ENCODE data around the gene DQX1. TPM values are rescaled to one million over a fixed set of nuclear protein-coding genes. Genes with fewer than 3 reads are reported as not detected.

The DQX1 gene
- total RNA-seq, 1 experiment from 2014 or later: 1.3 TPM

DNA sequence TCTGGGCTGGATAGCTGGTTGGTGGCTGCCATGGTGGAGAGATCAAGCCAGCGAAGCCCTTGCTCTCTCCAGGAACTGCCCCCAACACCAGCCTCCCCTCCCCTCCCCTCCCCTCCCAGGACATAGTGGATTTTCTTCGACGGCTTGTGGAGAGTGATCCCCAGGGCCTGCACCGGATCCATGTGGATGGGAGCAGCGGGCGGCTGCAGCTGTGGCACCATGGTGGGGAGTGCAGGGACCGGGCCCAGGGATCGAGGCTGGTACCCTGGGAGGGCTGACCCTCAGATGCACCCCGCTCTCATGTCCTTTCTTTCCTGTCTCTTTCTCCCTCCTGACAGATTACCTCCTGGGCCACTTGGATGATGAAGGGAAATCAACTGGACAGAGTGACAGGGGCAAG lies 36.1 kb downstream of the DQX1 start (continued):
- TF ChIP-seq, protein P1, sequence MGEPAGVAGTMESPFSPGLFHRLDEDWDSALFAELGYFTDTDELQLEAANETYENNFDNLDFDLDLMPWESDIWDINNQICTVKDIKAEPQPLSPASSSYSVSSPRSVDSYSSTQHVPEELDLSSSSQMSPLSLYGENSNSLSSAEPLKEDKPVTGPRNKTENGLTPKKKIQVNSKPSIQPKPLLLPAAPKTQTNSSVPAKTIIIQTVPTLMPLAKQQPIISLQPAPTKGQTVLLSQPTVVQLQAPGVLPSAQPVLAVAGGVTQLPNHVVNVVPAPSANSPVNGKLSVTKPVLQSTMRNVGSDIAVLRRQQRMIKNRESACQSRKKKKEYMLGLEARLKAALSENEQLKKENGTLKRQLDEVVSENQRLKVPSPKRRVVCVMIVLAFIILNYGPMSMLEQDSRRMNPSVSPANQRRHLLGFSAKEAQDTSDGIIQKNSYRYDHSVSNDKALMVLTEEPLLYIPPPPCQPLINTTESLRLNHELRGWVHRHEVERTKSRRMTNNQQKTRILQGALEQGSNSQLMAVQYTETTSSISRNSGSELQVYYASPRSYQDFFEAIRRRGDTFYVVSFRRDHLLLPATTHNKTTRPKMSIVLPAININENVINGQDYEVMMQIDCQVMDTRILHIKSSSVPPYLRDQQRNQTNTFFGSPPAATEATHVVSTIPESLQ (CRISPR knock-in tag; IDR thresholded peaks at IDR 0.05): no peak
- TF ChIP-seq ETV6 (CRISPR knock-in tag; IDR thresholded peaks at IDR 0.05) (no peak), GABPB1 (CRISPR knock-in tag; IDR thresholded peaks at IDR 0.05) (no peak)

DNA sequence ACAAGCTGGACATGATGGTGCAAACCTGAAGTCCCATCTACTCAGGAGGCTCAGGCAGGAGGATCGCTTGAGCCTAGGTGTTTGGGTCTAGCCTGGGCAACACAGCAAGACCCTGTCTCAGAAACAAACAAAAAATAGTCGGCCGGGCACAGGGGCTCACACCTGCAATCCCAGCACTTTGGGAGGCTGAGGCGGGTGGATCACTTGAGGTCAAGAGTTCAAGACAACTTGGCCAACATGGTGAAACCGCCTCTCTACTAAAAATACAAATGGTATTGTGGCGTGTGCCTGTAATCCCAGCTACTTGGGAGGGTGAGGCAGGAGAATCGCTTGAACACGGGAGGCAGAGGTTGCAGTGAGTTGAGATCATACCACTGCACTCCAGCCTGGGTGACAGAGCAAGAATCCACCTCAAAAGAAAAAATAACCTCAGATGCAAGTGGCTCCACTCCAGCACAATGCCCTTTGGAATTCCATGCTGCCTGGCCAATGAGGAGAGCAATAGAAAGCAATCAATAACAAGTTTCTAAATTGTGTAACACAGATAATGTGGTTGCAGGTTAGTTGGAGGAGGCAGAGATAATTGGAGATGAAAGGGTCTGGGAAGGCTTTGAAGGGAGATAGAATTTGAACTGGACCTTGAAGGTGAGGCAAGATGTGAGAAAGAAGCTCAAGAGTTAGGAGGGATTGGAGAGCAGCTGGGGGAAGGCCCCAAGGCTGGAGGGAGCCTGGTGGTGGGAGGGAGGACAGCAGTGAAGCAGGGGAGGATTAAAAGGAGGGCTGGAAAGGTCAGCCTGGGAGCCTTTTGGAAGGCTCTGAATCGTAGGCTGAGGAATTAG lies 37.2 kb downstream of the DQX1 start:
- H3K27me3 Mint-ChIP-seq (ENCODE audit: low read depth): no peaks in the 10 kb centered on the region
- H3K9me3 Mint-ChIP-seq: no peaks in the 10 kb centered on the region
- TF ChIP-seq ZNF121 (CRISPR knock-in tag; IDR thresholded peaks at IDR 0.05) (0 out of 2 replicates have a peak, but pooled peaks have one; percentile 51), NR3C1 (CRISPR knock-in tag; conservative IDR thresholded peaks at IDR 0.05; ENCODE audit: low read depth) (no peak), GABPB1 (CRISPR knock-in tag; IDR thresholded peaks at IDR 0.05) (peak; percentile 56), MXD4 (CRISPR knock-in tag; IDR thresholded peaks at IDR 0.05; ENCODE audit: borderline replicate concordance) (no peak)
- TF ChIP-seq, protein P2, sequence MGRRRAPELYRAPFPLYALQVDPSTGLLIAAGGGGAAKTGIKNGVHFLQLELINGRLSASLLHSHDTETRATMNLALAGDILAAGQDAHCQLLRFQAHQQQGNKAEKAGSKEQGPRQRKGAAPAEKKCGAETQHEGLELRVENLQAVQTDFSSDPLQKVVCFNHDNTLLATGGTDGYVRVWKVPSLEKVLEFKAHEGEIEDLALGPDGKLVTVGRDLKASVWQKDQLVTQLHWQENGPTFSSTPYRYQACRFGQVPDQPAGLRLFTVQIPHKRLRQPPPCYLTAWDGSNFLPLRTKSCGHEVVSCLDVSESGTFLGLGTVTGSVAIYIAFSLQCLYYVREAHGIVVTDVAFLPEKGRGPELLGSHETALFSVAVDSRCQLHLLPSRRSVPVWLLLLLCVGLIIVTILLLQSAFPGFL (CRISPR knock-in tag; IDR thresholded peaks at IDR 0.05; ENCODE audit: borderline replicate concordance): 0 out of 2 replicates have a peak, but pooled peaks have one; percentile 57
- no peak for DNase-seq (ENCODE audit: low spot score)
- ChIA-PET CTCF (interaction anchor here (1.0 to 1.1 kb wide), 2 partner anchors 9 to 84 kb away, joined by 3 to 4 read pairs; no protein-coding TSS in a partner anchor), POLR2A (no interaction called here)
- no peak overlapping the region for H3K4me3 Mint-ChIP-seq
- peaks cover 45% of the 10 kb centered on the region for H3K36me3 Mint-ChIP-seq
- ATAC-seq: peak; percentile 38; the same call in 1 of the 2 replicates
- no peak overlapping the region for H3K27ac Mint-ChIP-seq
- no peaks in the 10 kb centered on the region for H3K4me1 Mint-ChIP-seq

DNA sequence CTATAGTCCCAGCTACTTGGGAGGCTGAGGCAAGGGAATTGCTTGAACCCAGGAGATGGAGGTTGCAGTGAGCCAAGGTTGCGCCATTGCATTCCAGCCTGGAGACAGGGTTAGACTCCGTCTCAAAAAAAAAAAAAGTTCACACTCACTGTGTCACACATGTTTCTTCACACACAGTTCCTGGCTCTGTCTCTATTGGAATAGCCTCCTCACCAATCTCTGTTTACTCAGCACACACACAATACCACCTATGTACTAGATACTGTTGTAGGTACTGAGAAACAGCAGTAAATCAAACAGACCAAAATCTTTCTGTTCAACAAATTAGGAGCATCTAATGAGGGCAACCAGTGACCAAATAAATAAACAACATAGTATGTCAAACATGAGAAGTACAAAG lies 39.9 kb downstream of the DQX1 start:
- Mint-ChIP-seq H3K4me1 (peaks cover 6% of the 10 kb centered on the region), H3K27ac (no peak overlapping the region), H3K27me3 (ENCODE audit: low read depth) (no peaks in the 10 kb centered on the region), H3K36me3 (peaks cover 24% of the 10 kb centered on the region), H3K4me3 (no peak overlapping the region), H3K9me3 (no peaks in the 10 kb centered on the region)
- CTCF ChIA-PET: no interaction called here
- DNase-seq (ENCODE audit: low spot score) (no peak), ATAC-seq (no peak)
- POLR2A ChIA-PET: no interaction called here
- TF ChIP-seq TEAD4 (CRISPR knock-in tag; IDR thresholded peaks at IDR 0.05) (no peak), ZNF138 (CRISPR knock-in tag; conservative IDR thresholded peaks at IDR 0.05) (no peak), ELF4 (CRISPR knock-in tag; IDR thresholded peaks at IDR 0.05; ENCODE audit: low read depth) (no peak), MYBL2 (CRISPR knock-in tag; IDR thresholded peaks at IDR 0.05) (no peak), ZNF263 (CRISPR knock-in tag; IDR thresholded peaks at IDR 0.05; ENCODE audit: low read depth) (no peak), IRF2 (CRISPR knock-in tag; IDR thresholded peaks at IDR 0.05; ENCODE audit: borderline replicate concordance, low read depth) (no peak), FOXK1 (CRISPR knock-in tag; IDR thresholded peaks at IDR 0.05) (no peak)
- TF ChIP-seq, protein P3, sequence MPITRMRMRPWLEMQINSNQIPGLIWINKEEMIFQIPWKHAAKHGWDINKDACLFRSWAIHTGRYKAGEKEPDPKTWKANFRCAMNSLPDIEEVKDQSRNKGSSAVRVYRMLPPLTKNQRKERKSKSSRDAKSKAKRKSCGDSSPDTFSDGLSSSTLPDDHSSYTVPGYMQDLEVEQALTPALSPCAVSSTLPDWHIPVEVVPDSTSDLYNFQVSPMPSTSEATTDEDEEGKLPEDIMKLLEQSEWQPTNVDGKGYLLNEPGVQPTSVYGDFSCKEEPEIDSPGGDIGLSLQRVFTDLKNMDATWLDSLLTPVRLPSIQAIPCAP (CRISPR knock-in tag; IDR thresholded peaks at IDR 0.05): no peak
- TF ChIP-seq, protein P4, sequence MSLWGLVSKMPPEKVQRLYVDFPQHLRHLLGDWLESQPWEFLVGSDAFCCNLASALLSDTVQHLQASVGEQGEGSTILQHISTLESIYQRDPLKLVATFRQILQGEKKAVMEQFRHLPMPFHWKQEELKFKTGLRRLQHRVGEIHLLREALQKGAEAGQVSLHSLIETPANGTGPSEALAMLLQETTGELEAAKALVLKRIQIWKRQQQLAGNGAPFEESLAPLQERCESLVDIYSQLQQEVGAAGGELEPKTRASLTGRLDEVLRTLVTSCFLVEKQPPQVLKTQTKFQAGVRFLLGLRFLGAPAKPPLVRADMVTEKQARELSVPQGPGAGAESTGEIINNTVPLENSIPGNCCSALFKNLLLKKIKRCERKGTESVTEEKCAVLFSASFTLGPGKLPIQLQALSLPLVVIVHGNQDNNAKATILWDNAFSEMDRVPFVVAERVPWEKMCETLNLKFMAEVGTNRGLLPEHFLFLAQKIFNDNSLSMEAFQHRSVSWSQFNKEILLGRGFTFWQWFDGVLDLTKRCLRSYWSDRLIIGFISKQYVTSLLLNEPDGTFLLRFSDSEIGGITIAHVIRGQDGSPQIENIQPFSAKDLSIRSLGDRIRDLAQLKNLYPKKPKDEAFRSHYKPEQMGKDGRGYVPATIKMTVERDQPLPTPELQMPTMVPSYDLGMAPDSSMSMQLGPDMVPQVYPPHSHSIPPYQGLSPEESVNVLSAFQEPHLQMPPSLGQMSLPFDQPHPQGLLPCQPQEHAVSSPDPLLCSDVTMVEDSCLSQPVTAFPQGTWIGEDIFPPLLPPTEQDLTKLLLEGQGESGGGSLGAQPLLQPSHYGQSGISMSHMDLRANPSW (CRISPR knock-in tag; conservative IDR thresholded peaks at IDR 0.05; ENCODE audit: low read depth): no peak
- TF ChIP-seq, protein P5, sequence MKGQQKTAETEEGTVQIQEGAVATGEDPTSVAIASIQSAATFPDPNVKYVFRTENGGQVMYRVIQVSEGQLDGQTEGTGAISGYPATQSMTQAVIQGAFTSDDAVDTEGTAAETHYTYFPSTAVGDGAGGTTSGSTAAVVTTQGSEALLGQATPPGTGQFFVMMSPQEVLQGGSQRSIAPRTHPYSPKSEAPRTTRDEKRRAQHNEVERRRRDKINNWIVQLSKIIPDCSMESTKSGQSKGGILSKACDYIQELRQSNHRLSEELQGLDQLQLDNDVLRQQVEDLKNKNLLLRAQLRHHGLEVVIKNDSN (CRISPR knock-in tag; IDR thresholded peaks at IDR 0.05): no peak
- TF ChIP-seq, protein P6, sequence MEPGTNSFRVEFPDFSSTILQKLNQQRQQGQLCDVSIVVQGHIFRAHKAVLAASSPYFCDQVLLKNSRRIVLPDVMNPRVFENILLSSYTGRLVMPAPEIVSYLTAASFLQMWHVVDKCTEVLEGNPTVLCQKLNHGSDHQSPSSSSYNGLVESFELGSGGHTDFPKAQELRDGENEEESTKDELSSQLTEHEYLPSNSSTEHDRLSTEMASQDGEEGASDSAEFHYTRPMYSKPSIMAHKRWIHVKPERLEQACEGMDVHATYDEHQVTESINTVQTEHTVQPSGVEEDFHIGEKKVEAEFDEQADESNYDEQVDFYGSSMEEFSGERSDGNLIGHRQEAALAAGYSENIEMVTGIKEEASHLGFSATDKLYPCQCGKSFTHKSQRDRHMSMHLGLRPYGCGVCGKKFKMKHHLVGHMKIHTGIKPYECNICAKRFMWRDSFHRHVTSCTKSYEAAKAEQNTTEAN (CRISPR knock-in tag; IDR thresholded peaks at IDR 0.05): no peak

Measured in WTC11 (cell line).